GM12872 (cell line): ENCODE data around the gene CCT3.

Experiments
- CTCF ChIP-seq: IDR thresholded peaks from 3 replicates; pipeline ENCODE4 v1.5.1; 2011; ENCODE audit warnings: low read depth, mild to moderate bottlenecking, low read length, moderate library complexity; ENCODE audit not compliant: insufficient read depth

The CCT3 gene

GRCh38 chr1:156338180-156338976 lies at the start of gene CCT3, which contains the start of gene TSACC:
TSS of gene CCT3 (minus strand) at chr1:156338292. CDS start at chr1:156338184, 108 bp downstream.
TSS of gene TSACC (plus strand) at chr1:156338526. CDS start at chr1:156339758, 1,232 bp downstream.
- no peak for TF ChIP-seq CTCF

- TF ChIP-seq CTCF, result no peak
Observed at GRCh38 chr1:156387870-156388173, 49.7 kb upstream of the CCT3 start.

DNA sequence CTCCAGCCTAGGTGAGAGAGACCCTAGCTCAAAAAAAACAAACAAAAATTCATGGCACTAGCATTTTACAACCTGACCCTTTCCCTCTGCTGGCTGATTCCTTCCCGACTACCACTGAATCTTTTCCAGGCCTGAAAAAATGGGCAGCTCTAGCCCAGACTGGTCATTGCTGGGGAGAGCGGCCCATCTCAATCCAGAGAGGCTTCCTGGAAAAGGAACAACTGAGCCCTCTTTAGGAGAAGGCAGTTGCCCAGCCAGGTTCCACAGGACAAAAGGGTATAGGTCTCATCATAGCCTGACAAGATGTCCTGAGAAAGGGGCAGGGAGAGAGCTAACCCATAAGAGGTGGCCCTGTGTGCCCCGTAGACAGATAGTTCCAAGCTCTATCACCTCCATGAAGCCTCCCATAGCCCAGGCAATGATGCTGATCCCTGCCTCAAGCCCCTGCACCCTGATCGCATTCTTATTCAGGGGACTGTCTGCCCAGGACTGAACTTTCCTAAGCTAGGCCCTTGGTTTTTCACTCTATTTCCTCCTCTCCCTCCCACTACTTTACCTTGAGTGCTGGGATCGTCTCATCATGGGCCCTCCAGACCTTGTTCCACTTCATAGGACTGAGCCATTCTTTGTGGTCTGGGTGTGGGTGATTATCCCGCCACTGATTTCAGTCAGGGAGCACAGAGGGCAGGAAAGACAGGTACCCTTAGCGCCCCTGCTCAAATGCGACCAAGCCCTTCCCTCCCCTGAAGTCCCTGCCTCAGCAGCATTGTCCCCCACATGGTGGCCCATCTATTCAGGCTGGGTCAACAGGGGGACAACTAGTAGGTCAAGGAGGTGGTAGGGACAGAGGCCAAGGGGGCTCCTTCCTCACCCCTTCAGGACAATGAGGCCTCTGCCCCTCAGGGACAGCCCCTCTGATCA lies 49.1 kb upstream of the CCT3 start:
- no peak for TF ChIP-seq CTCF

GRCh38 chr1:156386134-156386901 lies 48.2 kb upstream of the CCT3 start:
- no peak for TF ChIP-seq CTCF

- peak; percentile 93 for TF ChIP-seq CTCF
Observed at GRCh38 chr1:156385534-156386031, 47.5 kb upstream of the CCT3 start.

DNA sequence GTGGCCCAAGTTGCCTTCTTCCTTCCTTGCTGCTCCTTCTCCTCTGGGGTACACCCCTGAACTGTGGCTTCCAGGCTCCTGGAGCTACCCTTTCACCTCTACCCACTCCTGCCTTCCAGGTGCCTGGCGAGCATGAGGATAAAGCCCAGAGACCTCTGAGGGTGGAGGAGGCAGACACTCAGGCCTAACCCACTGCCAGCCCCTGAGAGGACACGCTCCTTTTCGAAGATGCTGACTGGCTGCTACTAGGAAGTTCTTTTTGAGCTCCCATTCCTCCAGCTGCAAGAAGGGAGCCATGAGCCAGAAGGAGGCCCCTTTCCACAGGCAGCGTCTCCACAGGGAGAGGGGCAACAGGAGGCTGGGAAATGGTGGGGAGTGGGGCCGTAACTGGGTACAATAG lies 46.6 kb upstream of the CCT3 start:
- TF ChIP-seq CTCF, result 0 out of 3 replicates have a peak, but pooled peaks have one; percentile 4
